ENCODE results near the gene SLC44A1. TPM values are rescaled to one million over a fixed set of nuclear protein-coding genes. Genes with fewer than 3 reads are reported as not detected.
A peak's percentile ranks its signal among the peaks of the same experiment; 100 is the strongest.

Gene SLC44A1
- total and polyA plus RNA-seq, 2 of the 13 experiments (the other 11 are each of a cell fraction or from before 2014, with no cell fraction given) = 21.4 to 40.8 TPM

DNA sequence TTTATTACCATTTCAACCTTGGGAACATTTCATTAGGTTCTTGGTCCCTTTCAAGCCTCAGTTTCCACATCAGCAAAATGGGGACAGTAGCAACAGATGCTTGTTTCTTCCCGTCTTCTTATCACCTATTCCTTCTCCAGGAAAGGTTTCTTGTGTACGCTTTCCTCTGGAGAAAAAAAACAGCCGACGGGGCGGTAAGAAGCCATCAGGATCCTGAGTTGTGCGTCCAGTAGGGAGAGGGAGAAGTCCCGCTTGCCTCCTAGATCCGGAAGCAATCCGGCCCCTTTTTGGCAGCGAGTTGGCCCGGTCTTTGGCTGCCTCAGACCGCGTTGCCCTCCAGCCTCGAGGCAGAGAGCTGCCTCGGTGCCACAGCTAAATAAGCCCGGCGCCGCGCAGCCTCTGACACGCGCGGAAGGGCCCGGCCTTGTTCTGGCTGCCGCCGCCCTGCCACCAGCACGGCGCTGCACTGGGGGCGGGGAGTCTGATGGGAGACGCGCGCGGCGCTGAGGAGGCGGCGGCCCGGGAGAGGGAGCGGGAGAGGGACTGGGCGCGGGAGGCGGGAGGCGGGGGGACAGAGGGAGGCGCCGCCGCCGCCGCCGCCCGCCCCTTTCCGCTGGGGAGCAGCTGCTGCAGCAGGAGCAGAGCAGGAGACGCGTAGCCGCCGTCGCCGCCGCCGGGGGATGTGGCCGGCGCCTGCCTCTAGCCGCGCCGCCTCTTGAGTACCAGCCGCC lies at the start of gene SLC44A1 (continued):
- TF ChIP-seq ZNF10 (CRISPR knock-in tag; IDR thresholded peaks at IDR 0.05; ENCODE audit: borderline replicate concordance, low read depth) (no peak), PHF21A (CRISPR knock-in tag; IDR thresholded peaks at IDR 0.05) (peak; percentile 87), DNMT3B (CRISPR knock-in tag; conservative IDR thresholded peaks at IDR 0.05) (peak; percentile 81; the same call in 1 of the 2 replicates), SRF (IDR thresholded peaks at IDR 0.05; ENCODE audit: low read depth, low read length) (peak; percentile 75; the same call in 1 of the 2 replicates), ZNF546 (CRISPR knock-in tag; conservative IDR thresholded peaks at IDR 0.05) (peak; percentile 54; the same call in 1 of the 2 replicates), ZNF598 (CRISPR knock-in tag; IDR thresholded peaks at IDR 0.05; ENCODE audit: borderline replicate concordance) (peak; percentile 94), GATAD2A (CRISPR knock-in tag; IDR thresholded peaks at IDR 0.05) (peak; percentile 85), THAP11 (CRISPR knock-in tag; IDR thresholded peaks at IDR 0.05) (peak; percentile 91), ELF4 (CRISPR knock-in tag; IDR thresholded peaks at IDR 0.05; ENCODE audit: borderline replicate concordance) (no peak), NKX3-1 (CRISPR knock-in tag; IDR thresholded peaks at IDR 0.05) (peak; percentile 88; the same call in 1 of the 2 replicates), GABPB1 (CRISPR knock-in tag; IDR thresholded peaks at IDR 0.05) (peak; percentile 97), RFXAP (CRISPR knock-in tag; IDR thresholded peaks at IDR 0.05; ENCODE audit: borderline replicate concordance) (peak; percentile 92), ZNF724P (CRISPR knock-in tag; IDR thresholded peaks at IDR 0.05; ENCODE audit: borderline replicate concordance) (peak; percentile 89; the same call in 1 of the 2 replicates), RBM22 (optimal IDR thresholded peaks at IDR 0.05; ENCODE audit: low read length) (peak; percentile 91), ZFY (CRISPR knock-in tag; IDR thresholded peaks at IDR 0.05) (peak; percentile 97), SOX5 (CRISPR knock-in tag; IDR thresholded peaks at IDR 0.05; ENCODE audit: borderline replicate concordance) (peak; percentile 68; the same call in 1 of the 2 replicates), FOXA3 (CRISPR knock-in tag; IDR thresholded peaks at IDR 0.05) (peak; percentile 91), ZC3H4 (CRISPR knock-in tag; IDR thresholded peaks at IDR 0.05; ENCODE audit: borderline replicate concordance) (no peak), NR2F1 (CRISPR knock-in tag; IDR thresholded peaks at IDR 0.05) (no peak), ZNF383 (CRISPR knock-in tag; IDR thresholded peaks at IDR 0.05; ENCODE audit: borderline replicate concordance) (no peak), ESRRA (CRISPR knock-in tag; IDR thresholded peaks at IDR 0.05; ENCODE audit: low read depth) (peak; percentile 93), HHEX (CRISPR knock-in tag; IDR thresholded peaks at IDR 0.05) (peak; percentile 26; the same call in 1 of the 2 replicates), JUNB (CRISPR knock-in tag; IDR thresholded peaks at IDR 0.05; ENCODE audit: borderline replicate concordance) (no peak)
- TF ChIP-seq, protein P1, sequence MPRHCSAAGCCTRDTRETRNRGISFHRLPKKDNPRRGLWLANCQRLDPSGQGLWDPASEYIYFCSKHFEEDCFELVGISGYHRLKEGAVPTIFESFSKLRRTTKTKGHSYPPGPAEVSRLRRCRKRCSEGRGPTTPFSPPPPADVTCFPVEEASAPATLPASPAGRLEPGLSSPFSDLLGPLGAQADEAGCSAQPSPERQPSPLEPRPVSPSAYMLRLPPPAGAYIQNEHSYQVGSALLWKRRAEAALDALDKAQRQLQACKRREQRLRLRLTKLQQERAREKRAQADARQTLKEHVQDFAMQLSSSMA (CRISPR knock-in tag; IDR thresholded peaks at IDR 0.05) = peak; percentile 91
- TF ChIP-seq, protein P2, sequence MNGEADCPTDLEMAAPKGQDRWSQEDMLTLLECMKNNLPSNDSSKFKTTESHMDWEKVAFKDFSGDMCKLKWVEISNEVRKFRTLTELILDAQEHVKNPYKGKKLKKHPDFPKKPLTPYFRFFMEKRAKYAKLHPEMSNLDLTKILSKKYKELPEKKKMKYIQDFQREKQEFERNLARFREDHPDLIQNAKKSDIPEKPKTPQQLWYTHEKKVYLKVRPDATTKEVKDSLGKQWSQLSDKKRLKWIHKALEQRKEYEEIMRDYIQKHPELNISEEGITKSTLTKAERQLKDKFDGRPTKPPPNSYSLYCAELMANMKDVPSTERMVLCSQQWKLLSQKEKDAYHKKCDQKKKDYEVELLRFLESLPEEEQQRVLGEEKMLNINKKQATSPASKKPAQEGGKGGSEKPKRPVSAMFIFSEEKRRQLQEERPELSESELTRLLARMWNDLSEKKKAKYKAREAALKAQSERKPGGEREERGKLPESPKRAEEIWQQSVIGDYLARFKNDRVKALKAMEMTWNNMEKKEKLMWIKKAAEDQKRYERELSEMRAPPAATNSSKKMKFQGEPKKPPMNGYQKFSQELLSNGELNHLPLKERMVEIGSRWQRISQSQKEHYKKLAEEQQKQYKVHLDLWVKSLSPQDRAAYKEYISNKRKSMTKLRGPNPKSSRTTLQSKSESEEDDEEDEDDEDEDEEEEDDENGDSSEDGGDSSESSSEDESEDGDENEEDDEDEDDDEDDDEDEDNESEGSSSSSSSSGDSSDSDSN (CRISPR knock-in tag; IDR thresholded peaks at IDR 0.05) = peak; percentile 96
- TF ChIP-seq, protein P3, sequence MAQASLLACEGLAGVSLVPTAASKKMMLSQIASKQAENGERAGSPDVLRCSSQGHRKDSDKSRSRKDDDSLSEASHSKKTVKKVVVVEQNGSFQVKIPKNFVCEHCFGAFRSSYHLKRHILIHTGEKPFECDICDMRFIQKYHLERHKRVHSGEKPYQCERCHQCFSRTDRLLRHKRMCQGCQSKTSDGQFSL (CRISPR knock-in tag; IDR thresholded peaks at IDR 0.05) = peak; percentile 64; the same call in 1 of the 2 replicates
- TF ChIP-seq, protein P4, sequence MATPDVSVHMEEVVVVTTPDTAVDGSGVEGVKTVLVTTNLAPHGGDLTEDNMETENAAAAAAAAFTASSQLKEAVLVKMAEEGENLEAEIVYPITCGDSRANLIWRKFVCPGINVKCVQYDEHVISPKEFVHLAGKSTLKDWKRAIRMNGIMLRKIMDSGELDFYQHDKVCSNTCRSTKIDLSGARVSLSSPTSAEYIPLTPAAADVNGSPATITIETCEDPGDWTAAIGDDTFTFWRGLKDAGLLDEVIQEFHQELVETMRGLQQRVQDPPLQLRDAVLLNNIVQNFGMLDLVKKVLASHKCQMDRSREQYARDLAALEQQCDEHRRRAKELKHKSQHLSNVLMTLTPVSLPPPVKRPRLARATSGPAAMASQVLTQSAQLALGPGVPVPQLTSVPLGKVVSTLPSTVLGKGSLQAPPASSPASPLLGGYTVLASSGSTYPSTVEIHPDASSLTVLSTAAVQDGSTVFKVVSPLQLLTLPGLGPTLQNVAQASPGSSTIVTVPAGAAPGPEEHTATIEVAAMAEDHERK (CRISPR knock-in tag; IDR thresholded peaks at IDR 0.05; ENCODE audit: low read depth) = peak; percentile 57; the same call in 1 of the 2 replicates
